HCT116 (cell line): ENCODE measurements around the gene GKN1.

Experiments
- MAX ChIP-seq: IDR thresholded peaks from 2 replicates; pipeline ENCODE4 v1.6.1; 2012
- SP1 ChIP-seq: IDR thresholded peaks from 2 replicates; pipeline ENCODE4 v1.6.1; 2012; ENCODE audit warnings: low read depth
- TF ChIP-seq, protein P1 (sequence below), 3 experiments: fragments of 200-600 bp in 1 of 3; sonication (generic) in 1 of 3; IDR thresholded peaks in 2 of 3; conservative IDR thresholded peaks in 1 of 3; 2 replicates each; pipeline ENCODE4 v1.5.1; 2012 to 2017; ENCODE audit warnings: low read depth in 2 of 3, low read length in 2 of 3, antibody characterized with exemption in 1 of 3, borderline replicate concordance in 1 of 3, control low read depth in 1 of 3, mild to moderate bottlenecking in 1 of 3, mixed read lengths in 1 of 3, mixed run types in 1 of 3, moderate library complexity in 1 of 3; ENCODE audit not compliant: insufficient read depth in 1 of 3

- TF ChIP-seq MAX (no peak), SP1 (no peak)
- TF ChIP-seq, protein P1, sequence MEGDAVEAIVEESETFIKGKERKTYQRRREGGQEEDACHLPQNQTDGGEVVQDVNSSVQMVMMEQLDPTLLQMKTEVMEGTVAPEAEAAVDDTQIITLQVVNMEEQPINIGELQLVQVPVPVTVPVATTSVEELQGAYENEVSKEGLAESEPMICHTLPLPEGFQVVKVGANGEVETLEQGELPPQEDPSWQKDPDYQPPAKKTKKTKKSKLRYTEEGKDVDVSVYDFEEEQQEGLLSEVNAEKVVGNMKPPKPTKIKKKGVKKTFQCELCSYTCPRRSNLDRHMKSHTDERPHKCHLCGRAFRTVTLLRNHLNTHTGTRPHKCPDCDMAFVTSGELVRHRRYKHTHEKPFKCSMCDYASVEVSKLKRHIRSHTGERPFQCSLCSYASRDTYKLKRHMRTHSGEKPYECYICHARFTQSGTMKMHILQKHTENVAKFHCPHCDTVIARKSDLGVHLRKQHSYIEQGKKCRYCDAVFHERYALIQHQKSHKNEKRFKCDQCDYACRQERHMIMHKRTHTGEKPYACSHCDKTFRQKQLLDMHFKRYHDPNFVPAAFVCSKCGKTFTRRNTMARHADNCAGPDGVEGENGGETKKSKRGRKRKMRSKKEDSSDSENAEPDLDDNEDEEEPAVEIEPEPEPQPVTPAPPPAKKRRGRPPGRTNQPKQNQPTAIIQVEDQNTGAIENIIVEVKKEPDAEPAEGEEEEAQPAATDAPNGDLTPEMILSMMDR (IDR thresholded peaks at IDR 0.05 in 2 of 3, conservative IDR thresholded peaks at IDR 0.05 in 1 of 3; ENCODE audit: borderline replicate concordance in 1 of 3, insufficient read depth in 1 of 3, low read depth in 2 of 3, low read length in 2 of 3) = no peak
Measured at GRCh38 chr2:68974251-68974650, at the start of gene GKN1.
